Osteoblast (primary cell): ENCODE data around the gene WASF2. TPM values are rescaled to one million over a fixed set of nuclear protein-coding genes. Genes with fewer than 3 reads are reported as not detected.

ENCODE experiments used
- DNase-seq: peaks from one replicate; pipeline ENCODE4 v3.0.0; 2011; ENCODE audit warnings: low spot score, mixed read lengths; ENCODE audit not compliant: insufficient read length; ENCODE audit errors: missing footprints
- H2AFZ ChIP-seq: 2 replicates; pipeline ENCODE4 v1.6.0; 2011; ENCODE audit warnings: mild to moderate bottlenecking, low read length
- H3K27ac ChIP-seq: 2 replicates; pipeline ENCODE4 v1.5.1; 2011; ENCODE audit warnings: mild to moderate bottlenecking, low read depth, low read length, moderate library complexity
- H3K27me3 ChIP-seq: 2 replicates; pipeline ENCODE4 v1.6.0; 2012; ENCODE audit warnings: mild to moderate bottlenecking, control low read depth, inconsistent platforms, low read length, moderate library complexity; ENCODE audit not compliant: insufficient read depth
- H3K36me3 ChIP-seq: 2 replicates; pipeline ENCODE4 v1.5.1; 2011; ENCODE audit warnings: mild to moderate bottlenecking, low read length, control low read depth, moderate library complexity; ENCODE audit not compliant: insufficient read depth
- H3K4me1 ChIP-seq: 2 replicates; pipeline ENCODE4 v1.5.1; 2011; ENCODE audit warnings: mild to moderate bottlenecking, low read length, control low read depth, moderate library complexity; ENCODE audit not compliant: insufficient read depth
- H3K4me2 ChIP-seq: 2 replicates; pipeline ENCODE4 v1.6.0; 2011; ENCODE audit warnings: mild to moderate bottlenecking, low read length; ENCODE audit not compliant: insufficient read depth
- H3K4me3 ChIP-seq: fragments of 200-600 bp; sonication (generic); 3 replicates; pipeline ENCODE4 v1.5.1; 2012; ENCODE audit warnings: mild to moderate bottlenecking, low read length, inconsistent platforms; ENCODE audit not compliant: insufficient read depth
- H3K79me2 ChIP-seq: 2 replicates; pipeline ENCODE4 v1.6.0; 2012; ENCODE audit warnings: mild to moderate bottlenecking, low read length, control low read depth, inconsistent platforms; ENCODE audit not compliant: insufficient read depth
- H3K9me3 ChIP-seq: 2 replicates; pipeline ENCODE4 v1.5.1; 2011; ENCODE audit warnings: low read depth, low read length, control low read depth
- H4K20me1 ChIP-seq: 2 replicates; pipeline ENCODE4 v1.6.0; 2012; ENCODE audit warnings: mild to moderate bottlenecking, low read length, control low read depth; ENCODE audit not compliant: insufficient read depth
- CTCF ChIP-seq: IDR thresholded peaks from 2 replicates; pipeline ENCODE4 v1.5.1; 2011; ENCODE audit warnings: mild to moderate bottlenecking, low read depth, low read length, moderate library complexity; ENCODE audit errors: extremely low read depth
- total RNA-seq: library from RNA; depleted of rRNA; stranded (reverse); fragments of >200 nt; gene quantifications from 2 replicates; pipeline ENCODE4 v1.2.3, GENCODE V29; 2012

WASF2 gene
- total RNA-seq, 1 donor = 24.6 TPM

DNA sequence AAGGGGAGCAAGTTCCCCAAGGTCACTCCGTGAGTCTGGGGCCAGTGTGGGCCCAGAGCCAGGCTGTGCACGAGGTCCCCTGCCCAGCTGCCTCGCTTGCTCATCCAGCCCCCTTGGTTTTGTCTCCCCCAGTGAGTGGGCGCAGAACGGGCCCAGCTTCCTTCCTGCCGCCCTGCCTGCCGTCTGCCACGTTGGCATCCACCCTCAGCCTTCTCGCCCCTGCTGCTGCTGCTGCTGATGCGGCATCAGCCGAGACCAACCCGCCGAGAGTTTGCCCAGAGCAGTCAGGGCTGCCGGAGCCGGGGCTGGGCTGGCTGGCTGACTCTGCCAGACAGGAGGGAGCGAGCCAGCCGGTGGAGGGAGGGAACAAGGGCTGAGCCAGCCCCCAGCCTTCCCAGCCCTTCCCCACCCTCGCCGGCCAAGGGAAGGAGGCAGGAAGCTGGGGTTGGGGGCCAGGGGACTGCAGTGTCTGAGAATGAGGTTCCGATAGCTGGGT is 31.4 kb upstream of the WASF2 start:
- Histone ChIP-seq H4K20me1 (no peaks in the 10 kb centered on the region), H3K36me3 (no peaks in the 10 kb centered on the region), H2AFZ (peak overlapping the region; percentile 35), H3K4me3 (no peak overlapping the region), H3K27me3 (no peaks in the 10 kb centered on the region), H3K9me3 (no peaks in the 10 kb centered on the region), H3K4me2 (no peak overlapping the region), H3K27ac (no peak overlapping the region), H3K79me2 (no peaks in the 10 kb centered on the region), H3K4me1 (peaks cover 18% of the 10 kb centered on the region)
- TF ChIP-seq CTCF = no peak
- peak; percentile 85 for DNase-seq

DNA sequence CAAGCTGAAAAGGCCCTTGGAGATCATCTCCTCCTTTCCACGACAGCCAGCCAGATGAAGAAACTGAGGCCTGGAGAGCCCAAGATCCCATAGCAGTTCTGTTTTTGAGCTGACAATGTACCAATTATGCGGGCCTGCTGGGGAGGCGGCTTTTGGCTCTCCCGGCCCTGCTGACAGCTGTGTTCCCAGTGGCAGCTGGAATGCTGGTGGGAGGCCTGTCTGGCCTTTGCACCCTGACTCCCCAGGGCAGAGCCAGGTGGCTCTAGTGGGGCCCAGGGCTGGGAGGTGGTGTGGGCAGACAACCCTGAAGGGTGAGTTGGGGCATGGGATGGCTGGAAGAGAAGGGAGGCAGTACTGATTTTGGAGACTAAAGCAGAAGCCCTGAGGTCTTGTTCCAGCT is 30.7 kb upstream of the WASF2 start:
- Histone ChIP-seq H3K79me2 (no peaks in the 10 kb centered on the region), H2AFZ (no peak overlapping the region), H3K27ac (no peak overlapping the region), H3K4me3 (no peak overlapping the region), H3K4me2 (no peak overlapping the region), H4K20me1 (no peaks in the 10 kb centered on the region), H3K9me3 (no peaks in the 10 kb centered on the region), H3K36me3 (no peaks in the 10 kb centered on the region), H3K4me1 (peaks cover 13% of the 10 kb centered on the region), H3K27me3 (no peaks in the 10 kb centered on the region)
- peak; percentile 39 for DNase-seq
- TF ChIP-seq CTCF = no peak

DNA sequence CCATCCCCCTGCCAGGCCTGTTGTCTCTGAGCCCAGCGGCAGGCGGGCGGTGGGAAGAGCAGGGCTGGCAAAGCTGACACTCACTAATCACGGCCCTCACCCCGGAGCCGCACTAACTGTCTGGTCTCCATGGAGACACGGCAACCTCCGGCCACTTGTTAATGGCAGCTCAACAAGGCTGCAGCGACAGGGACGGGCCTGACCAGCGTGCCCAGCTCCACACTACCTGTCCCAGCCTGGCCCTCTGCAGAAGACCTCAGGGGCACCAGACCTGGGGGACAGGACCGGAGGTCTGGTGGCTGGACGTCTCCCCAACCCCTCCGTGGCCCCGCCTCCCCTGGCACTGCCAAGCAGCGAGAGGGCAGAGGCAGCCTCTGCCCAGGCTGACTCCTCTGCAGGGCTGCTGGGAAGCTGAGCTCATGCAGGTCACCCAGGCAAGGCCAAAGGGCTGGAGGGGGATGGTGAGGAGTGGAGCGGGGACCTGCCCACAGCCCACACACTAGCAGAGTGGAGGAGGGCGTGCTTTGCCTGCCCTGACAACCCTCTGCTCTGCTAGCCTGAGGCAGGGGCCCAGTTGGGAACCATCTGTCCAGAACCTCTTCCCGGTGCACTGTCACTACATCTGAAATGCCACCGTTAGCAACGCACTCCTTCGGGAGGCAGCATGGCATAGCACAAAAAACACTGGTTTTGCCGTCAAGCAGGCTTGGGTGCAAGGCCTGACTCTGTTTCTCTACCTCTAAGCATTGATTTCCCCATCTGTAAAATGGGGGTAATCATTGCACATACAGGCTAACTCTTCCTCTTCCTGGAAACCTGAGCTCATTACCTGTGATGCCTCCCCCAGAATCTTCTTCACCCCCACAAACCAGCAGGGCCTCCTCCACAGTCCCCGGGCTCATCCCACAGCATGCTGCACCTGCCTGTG is 29.6 kb upstream of the WASF2 start:
- no peak overlapping the region for H3K27ac ChIP-seq
- no peaks in the 10 kb centered on the region for H3K27me3 ChIP-seq
- H3K4me1 ChIP-seq = peaks cover 6% of the 10 kb centered on the region
- no peak for TF ChIP-seq CTCF
- no peaks in the 10 kb centered on the region for H3K36me3 ChIP-seq
- peak; percentile 92 for DNase-seq
- no peaks in the 10 kb centered on the region for H3K9me3 ChIP-seq
- H3K79me2 ChIP-seq = no peaks in the 10 kb centered on the region
- H3K4me2 ChIP-seq = peak overlapping the region; percentile 32
- H4K20me1 ChIP-seq = no peaks in the 10 kb centered on the region
- H2AFZ ChIP-seq = peak overlapping the region; percentile 68
- peak overlapping the region; percentile 47 for H3K4me3 ChIP-seq

- Histone ChIP-seq H3K4me1 (peaks cover 6% of the 10 kb centered on the region), H2AFZ (no peak overlapping the region)
- no peak for TF ChIP-seq CTCF
These were observed 28.8 kb upstream of the WASF2 start for GRCh38 chr1:27518808-27519207.

More at GRCh38 chr1:27518808-27519207, 28.8 kb upstream of the WASF2 start:
- H3K36me3 ChIP-seq = no peaks in the 10 kb centered on the region
- no peaks in the 10 kb centered on the region for H3K79me2 ChIP-seq
- no peak overlapping the region for H3K4me3 ChIP-seq
- no peaks in the 10 kb centered on the region for H3K27me3 ChIP-seq
- H4K20me1 ChIP-seq = no peaks in the 10 kb centered on the region
- H3K4me2 ChIP-seq = no peak overlapping the region
- DNase-seq = no peak
- no peaks in the 10 kb centered on the region for H3K9me3 ChIP-seq
- no peak overlapping the region for H3K27ac ChIP-seq
